HL-60/S4 treated with phorbol 12-myristate 13-acetate at 8.2 ng/mL for 4 days and 3 days (cell line): ENCODE results near the gene LTBP3.

ENCODE experiments used
- in situ Hi-C: fragments of 300-500 bp; cut with MboI; formaldehyde crosslinking; loops from 2 replicates; pipeline ENCODE4 v1.15.0; 2022; ENCODE audit warnings: low sequenced_read_pairs

The LTBP3 gene

GRCh38 chr11:65518941-65519549 lies 39.1 kb downstream of the LTBP3 start:
- in situ Hi-C loops = loop anchor here (10.0 kb wide), 1 partner anchor 154 kb away; no protein-coding TSS in a partner anchor

- in situ Hi-C loops = loop anchor here (10.0 kb wide), 1 partner anchor 152 kb away; no protein-coding TSS in a partner anchor
These were observed 41.8 kb downstream of the LTBP3 start for GRCh38 chr11:65516135-65516968.

DNA sequence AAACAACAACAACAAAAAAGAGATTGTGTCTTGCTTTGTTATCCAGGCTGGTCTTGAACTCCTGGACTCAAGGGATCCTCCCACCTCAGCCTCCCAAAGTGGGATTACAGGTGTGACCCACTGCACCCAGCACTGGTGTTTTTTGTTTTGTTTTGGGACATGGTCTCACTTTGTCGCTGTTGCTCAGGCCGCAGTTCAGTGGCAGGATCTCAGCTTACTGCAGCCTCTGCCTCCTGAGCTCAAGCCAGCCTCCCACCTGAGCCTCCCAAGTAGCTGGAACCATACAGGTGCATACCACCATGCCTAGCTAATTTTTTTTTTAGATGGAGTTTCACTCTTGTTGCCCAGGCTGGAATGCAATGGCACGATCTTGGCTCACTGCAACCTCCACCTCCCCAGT lies 45.8 kb downstream of the LTBP3 start:
- in situ Hi-C loops = loop anchor here (10.0 kb wide), 1 partner anchor 148 kb away; no protein-coding TSS in a partner anchor

DNA sequence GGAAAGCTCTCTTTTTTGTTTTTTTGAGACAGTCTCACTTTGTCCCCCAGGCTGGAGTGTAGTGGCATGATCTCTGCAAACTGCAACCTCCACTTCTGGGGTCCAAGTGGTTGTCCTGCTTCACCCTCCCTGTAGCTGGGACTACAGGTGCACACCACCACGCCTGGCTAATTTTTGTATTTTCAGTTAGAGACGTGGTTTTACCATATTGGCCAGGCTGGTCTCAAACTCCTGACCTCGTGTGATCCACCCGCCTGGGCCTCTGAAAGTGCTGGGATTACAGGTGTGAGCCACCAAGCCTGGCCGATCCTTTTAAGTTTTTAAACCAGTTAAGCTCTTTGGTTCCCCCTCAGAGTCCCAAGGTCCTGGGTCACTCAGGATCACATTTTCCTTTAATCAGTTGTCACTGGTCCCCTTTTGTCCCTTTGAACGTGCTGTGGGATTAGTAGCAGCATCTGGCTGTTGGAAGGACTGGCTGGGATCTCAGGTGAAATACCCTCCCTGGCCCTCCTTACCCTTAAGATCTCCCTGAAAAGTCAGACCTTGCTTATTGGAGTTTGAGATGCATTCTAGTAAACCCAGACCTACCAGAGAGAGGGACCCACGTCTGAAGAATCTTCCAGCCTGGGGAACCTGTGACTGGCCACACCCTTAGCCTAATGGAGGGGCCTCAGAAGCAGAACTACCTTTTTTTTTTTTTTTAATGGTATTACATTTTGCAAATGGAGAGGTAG lies 51.2 kb downstream of the LTBP3 start:
- in situ Hi-C loops = loop anchor here (10.0 kb wide), 1 partner anchor 82 kb away; the partner anchor contains the start of gene NEAT1

DNA sequence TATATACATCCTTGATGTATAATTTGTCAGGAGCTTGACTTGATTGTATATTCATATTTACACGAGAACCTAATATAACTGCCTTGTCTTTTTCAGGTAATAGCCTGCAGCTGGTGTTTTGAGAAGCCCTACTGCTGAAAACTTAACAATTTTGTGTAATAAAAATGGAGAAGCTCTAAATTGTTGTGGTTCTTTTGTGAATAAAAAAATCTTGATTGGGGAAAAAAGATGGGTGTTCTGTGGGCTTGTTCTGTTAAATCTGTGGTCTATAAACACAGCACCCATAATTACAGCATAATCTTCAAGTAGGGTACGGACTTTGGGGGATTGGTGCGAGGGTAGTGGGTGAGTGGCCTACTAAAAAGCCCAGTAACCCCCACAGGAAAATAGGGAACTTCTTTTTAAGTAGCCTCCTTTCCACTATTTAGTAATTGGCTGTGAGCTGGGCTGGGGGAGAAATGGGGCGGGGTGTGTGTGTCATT lies 51.8 kb downstream of the LTBP3 start:
- in situ Hi-C loops = loop anchor here (10.0 kb wide), 1 partner anchor 82 kb away; the partner anchor contains the start of gene NEAT1

- in situ Hi-C loops = loop anchor here (10.0 kb wide), 1 partner anchor 81 kb away; the partner anchor contains the start of gene NEAT1
These were observed 52.5 kb downstream of the LTBP3 start for GRCh38 chr11:65505466-65506289.

GRCh38 chr11:65504674-65505465 lies 53.3 kb downstream of the LTBP3 start:
- in situ Hi-C loops = loop anchor here (10.0 kb wide), 1 partner anchor 80 kb away; the partner anchor contains the start of gene NEAT1

DNA sequence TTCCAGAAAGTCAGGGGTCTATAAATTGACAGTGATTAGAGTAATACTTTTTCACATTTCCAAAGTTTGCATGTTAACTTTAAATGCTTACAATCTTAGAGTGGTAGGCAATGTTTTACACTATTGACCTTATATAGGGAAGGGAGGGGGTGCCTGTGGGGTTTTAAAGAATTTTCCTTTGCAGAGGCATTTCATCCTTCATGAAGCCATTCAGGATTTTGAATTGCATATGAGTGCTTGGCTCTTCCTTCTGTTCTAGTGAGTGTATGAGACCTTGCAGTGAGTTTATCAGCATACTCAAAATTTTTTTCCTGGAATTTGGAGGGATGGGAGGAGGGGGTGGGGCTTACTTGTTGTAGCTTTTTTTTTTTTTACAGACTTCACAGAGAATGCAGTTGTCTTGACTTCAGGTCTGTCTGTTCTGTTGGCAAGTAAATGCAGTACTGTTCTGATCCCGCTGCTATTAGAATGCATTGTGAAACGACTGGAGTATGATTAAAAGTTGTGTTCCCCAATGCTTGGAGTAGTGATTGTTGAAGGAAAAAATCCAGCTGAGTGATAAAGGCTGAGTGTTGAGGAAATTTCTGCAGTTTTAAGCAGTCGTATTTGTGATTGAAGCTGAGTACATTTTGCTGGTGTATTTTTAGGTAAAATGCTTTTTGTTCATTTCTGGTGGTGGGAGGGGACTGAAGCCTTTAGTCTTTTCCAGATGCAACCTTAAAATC lies 54.0 kb downstream of the LTBP3 start:
- in situ Hi-C loops = loop anchor here (10.0 kb wide), 1 partner anchor 79 kb away; the partner anchor contains the start of gene NEAT1

- in situ Hi-C loops = loop anchor here (10.0 kb wide), 1 partner anchor 79 kb away; the partner anchor contains the start of gene NEAT1
These were observed 54.7 kb downstream of the LTBP3 start for GRCh38 chr11:65503368-65503948.

- in situ Hi-C loops = loop anchor here (10.0 kb wide), 1 partner anchor 78 kb away; the partner anchor contains the start of gene NEAT1
These were observed 55.4 kb downstream of the LTBP3 start for GRCh38 chr11:65502555-65503367.

- in situ Hi-C loops = loop anchor here (10.0 kb wide), 1 partner anchor 77 kb away; the partner anchor contains the start of gene NEAT1
These were observed 55.9 kb downstream of the LTBP3 start for GRCh38 chr11:65502274-65502554.

DNA sequence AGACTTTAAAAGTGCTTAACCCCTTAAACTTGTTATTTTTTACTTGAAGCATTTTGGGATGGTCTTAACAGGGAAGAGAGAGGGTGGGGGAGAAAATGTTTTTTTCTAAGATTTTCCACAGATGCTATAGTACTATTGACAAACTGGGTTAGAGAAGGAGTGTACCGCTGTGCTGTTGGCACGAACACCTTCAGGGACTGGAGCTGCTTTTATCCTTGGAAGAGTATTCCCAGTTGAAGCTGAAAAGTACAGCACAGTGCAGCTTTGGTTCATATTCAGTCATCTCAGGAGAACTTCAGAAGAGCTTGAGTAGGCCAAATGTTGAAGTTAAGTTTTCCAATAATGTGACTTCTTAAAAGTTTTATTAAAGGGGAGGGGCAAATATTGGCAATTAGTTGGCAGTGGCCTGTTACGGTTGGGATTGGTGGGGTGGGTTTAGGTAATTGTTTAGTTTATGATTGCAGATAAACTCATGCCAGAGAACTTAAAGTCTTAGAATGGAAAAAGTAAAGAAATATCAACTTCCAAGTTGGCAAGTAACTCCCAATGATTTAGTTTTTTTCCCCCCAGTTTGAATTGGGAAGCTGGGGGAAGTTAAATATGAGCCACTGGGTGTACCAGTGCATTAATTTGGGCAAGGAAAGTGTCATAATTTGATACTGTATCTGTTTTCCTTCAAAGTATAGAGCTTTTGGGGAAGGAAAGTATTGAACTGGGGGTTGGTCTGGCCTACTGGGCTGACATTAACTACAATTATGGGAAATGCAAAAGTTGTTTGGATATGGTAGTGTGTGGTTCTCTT lies 56.5 kb downstream of the LTBP3 start:
- in situ Hi-C loops = loop anchor here (10.0 kb wide), 1 partner anchor 77 kb away; the partner anchor contains the start of gene NEAT1

DNA sequence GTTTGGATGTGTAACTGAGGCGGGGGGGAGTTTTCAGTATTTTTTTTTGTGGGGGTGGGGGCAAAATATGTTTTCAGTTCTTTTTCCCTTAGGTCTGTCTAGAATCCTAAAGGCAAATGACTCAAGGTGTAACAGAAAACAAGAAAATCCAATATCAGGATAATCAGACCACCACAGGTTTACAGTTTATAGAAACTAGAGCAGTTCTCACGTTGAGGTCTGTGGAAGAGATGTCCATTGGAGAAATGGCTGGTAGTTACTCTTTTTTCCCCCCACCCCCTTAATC lies 57.0 kb downstream of the LTBP3 start:
- in situ Hi-C loops = loop anchor here (10.0 kb wide), 1 partner anchor 76 kb away; the partner anchor contains the start of gene NEAT1

DNA sequence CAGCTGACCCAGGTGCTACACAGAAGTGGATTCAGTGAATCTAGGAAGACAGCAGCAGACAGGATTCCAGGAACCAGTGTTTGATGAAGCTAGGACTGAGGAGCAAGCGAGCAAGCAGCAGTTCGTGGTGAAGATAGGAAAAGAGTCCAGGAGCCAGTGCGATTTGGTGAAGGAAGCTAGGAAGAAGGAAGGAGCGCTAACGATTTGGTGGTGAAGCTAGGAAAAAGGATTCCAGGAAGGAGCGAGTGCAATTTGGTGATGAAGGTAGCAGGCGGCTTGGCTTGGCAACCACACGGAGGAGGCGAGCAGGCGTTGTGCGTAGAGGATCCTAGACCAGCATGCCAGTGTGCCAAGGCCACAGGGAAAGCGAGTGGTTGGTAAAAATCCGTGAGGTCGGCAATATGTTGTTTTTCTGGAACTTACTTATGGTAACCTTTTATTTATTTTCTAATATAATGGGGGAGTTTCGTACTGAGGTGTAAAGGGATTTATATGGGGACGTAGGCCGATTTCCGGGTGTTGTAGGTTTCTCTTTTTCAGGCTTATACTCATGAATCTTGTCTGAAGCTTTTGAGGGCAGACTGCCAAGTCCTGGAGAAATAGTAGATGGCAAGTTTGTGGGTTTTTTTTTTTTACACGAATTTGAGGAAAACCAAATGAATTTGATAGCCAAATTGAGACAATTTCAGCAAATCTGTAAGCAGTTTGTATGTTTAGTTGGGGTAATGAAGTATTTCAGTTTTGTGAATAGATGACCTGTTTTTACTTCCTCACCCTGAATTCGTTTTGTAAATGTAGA lies 57.6 kb downstream of the LTBP3 start:
- in situ Hi-C loops = loop anchor here (10.0 kb wide), 1 partner anchor 76 kb away; the partner anchor contains the start of gene NEAT1

GRCh38 chr11:65499713-65500386 lies 58.3 kb downstream of the LTBP3 start:
- in situ Hi-C loops = loop anchor here (10.0 kb wide), 1 partner anchor 75 kb away; the partner anchor contains the start of gene NEAT1
